HG03066 (cell line): ENCODE measurements around the gene ZNF12.

Source experiments
- ATAC-seq: cut with Tn5 transposase; IDR thresholded peaks from one replicate; pipeline ENCODE4 v1.9.1; 2021; ENCODE audit warnings: low read depth; ENCODE audit not compliant: unreplicated experiment

The ZNF12 gene

DNA sequence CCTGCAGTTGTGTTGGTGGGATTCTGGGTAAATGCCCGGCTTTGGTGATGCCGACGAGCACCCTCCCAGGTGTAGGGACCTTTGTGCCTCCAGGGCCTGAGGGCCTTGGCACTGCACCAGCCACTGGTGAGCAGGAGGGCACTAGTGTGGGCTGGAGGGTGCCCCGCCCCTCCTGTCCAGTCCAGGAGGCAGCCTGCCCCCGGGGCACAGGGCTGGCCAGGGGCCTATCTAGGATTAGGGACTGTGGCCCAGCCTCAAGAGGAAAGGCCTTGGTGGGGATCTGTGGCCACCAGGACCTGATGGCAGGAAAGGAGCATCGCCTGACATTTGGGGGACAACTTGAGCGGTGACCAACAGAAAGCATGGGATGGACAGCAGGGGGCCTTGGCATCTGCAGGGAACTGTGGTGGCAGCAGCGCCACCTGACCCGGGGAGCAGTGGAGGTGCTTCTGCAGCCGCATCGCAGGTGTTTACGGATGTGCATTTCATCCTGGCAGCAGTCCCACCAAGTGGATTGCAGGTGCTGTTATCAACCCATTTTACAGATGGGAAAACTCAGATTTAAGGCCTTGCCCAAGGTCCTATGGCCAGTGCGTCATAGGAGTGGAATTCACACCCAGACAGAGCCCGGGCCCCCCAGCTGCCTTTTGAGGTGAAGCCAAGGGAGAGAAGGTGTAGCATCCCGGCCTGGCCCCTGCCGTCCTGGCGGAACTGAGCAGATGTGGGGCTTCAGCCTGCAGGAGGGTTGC lies 58.5 kb downstream of the ZNF12 start:
- ATAC-seq, result no peak

GRCh38 chr7:6647541-6647940 lies 59.2 kb downstream of the ZNF12 start:
- ATAC-seq, result no peak

GRCh38 chr7:6647080-6647479 lies 59.7 kb downstream of the ZNF12 start:
- no peak for ATAC-seq

- no peak for ATAC-seq
These were observed 60.3 kb downstream of the ZNF12 start for GRCh38 chr7:6646465-6646864.

GRCh38 chr7:6644728-6645127 lies 62.0 kb downstream of the ZNF12 start:
- no peak for ATAC-seq

DNA sequence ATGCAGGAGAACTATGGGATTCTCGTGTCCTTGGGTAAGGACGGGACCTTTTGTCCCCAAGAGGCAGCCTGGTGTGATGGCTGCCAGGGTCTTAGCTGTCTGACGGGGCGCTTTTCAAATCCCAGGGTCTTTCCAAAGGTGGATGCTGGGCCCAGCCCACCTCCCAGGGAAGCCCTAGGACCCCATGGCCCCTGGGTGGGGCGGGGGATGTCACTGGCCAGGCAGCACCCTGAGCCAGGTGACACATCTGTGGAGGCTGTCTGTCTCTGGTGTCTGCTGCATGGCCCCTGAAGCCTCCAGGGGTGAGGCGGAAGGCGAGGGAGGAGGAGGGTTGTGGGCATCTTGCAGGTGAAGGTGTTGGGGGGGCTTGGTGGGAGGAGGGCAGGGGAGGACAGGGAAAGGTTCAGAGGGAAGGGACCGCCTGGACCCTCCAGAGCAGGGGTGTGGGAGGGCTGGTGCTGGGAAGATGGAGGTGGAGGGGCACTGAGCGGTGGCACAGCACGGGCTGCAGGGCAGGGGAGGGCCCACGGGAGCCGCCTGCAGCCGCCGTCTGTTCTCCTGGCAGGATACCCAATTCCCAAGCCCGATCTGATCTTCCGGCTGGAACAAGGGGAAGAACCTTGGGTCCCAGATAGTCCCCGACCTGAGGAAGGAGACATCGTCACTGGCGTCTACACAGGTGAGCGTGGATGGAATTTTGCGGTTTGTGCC lies 62.7 kb downstream of the ZNF12 start:
- no peak for ATAC-seq

DNA sequence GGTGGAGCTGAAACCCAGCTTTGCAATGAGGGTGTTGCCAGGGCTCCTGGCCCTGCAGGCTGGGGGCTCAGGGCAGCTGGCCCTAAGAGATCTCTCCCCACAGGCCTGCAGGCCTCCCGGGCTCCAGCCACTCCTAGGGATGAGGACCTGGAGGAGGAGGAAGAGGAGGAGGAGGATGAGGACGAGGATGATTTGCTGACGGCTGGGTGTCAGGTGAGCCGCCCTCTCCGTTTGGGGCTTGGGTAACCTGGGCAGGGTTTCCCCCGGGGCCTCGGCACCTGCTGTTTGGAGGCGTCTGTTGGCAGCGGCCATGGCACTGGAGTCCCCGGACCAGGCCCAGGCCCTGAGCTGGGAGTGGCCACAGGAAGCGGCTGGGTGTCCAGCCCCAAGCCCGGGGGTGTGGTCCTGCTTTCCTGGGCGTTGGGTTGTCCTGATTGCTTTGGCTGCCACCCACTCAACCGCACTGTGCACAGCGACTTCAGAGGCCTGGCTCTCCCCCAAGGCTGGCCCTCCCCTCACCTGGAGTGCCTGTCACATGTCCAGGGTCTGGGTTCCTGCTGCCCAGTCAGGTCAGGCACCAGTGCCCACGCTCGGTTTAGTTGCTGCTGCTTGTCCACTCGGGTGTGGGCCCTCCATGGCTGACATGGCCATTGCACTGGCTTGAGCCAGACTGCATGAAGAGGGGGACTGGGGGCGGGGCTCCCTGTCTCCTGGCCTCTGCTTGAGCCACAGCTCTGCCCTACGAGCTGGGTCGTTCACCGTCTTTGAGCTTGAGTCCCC lies 63.7 kb downstream of the ZNF12 start:
- no peak for ATAC-seq

GRCh38 chr7:6642239-6642839 lies 64.4 kb downstream of the ZNF12 start:
- ATAC-seq, result no peak

DNA sequence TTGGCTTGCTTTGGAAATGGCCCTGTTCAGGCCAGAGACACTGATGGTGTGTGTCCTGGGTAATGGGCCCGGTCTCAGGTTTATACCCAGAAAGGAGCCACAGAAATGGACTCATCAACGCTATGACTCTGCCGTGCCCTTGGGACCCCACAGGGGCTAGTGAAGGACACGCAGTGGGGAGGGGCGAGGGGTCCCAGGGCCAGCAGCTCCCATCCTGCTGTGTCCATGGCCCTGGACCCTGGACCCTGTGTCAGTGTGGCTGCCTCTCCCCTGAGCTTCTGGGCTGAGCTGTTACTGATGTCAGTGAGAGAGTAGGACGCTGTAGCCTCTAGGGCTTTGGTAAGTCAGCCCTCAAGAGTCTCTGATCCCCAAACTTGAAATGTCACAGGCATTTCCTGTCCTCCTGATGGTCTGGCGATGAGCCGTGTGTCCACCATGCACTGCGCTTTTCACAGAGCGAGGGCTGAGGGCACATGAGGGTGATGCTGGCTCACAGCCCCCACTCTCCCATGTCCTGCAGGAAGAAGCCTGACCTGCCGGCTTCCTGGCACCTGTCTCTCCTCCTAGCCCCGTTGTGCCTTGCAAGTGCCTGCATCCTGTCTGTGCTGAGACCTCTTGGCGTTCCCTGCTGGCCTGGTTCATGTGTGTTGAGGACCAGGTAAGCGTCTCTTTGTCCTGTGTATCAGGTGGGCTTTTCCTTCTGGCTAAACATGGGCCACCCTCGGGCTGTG lies 65.3 kb downstream of the ZNF12 start:
- ATAC-seq, result no peak

GRCh38 chr7:6640246-6640721 lies 66.5 kb downstream of the ZNF12 start:
- ATAC-seq, result no peak

- no peak for ATAC-seq
These were observed 67.1 kb downstream of the ZNF12 start for GRCh38 chr7:6639627-6640026.

- no peak for ATAC-seq
These were observed 67.7 kb downstream of the ZNF12 start for GRCh38 chr7:6639032-6639431.
